HG02970 (cell line): ENCODE results near the gene EXOC3L2.

Experiments
- ATAC-seq: cut with Tn5 transposase; IDR thresholded peaks from one replicate; pipeline ENCODE4 v1.9.1; 2021; ENCODE audit warnings: mild to moderate bottlenecking, moderate library complexity, moderate number of reproducible peaks; ENCODE audit not compliant: unreplicated experiment, low FRiP score

The EXOC3L2 gene

DNA sequence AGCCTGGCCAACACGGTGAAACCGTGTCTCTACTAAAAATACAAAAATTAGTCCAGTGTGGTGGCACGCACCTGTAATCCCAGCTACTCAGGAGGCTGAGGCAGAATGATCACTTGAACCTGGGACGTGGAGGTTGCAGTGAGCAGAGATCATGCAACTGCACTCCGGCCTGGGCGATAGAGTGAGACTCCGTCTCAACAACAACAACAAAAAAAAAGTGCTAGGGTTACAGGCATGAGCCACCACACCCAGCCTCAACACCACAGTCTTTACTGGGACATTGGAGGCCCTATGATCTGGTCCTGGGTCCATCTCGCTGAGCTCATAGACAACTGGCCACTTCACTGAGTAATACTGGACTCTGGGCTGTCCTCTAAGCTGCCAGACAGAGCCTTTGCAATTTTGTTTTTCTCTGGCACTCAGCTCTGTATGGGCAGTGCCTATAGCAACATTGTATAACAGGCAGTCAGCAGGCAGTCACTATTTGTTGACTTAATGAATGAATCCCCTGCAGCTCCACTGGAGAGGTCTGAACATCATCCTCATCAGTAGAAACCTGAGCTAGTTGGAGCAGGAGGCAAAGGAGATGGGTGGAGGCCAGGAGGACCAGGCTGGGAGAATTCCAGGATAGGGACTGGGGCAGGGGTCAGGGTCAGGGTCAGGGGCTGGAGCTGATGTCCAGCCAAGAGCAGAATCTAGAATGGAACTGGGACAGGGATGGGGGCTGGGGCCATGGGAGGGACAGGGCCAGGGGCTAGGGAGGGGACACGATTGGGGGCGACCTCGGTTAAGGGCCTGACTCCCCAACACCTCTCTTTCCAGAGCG is 58.5 kb downstream of the EXOC3L2 start:
- ATAC-seq: no peak

DNA sequence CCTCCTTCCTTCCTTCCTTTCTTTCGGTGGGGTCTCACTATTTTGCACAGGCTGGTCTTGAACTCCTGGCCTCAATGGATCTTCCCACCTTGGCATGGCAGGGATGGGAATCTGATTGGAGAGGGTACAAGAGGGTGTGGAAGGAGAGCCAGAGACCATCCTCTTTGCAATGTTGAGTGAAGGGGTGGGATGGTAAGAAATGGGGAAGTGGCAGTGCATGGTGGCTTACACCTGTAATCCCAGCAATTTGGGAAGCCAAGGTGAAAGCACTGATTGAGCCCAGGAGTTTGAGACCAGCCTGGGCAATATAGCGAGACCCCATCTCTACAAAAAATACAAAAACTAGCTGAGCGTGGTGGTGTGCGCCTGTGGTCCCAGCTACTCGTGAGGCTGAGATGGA is 61.1 kb downstream of the EXOC3L2 start:
- no peak for ATAC-seq

DNA sequence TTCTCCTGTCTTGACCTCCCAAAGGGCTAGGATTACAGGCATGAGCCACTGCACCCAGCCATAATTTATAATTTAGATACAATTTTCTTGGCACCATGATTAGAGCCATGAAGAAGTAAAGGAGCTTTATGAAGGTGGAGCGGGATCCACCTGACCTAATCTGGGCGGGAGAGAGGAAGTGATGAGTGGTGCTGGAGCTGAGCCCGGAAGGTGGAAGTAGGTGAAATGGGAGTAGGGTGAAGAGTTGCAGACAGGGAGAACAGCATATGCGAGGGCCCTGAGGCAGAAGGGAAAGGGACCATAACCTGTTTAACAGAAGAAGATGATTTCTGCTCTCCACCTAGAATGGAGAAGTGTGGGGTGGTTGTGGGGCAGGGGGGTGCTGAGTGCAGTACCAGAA is 62.4 kb downstream of the EXOC3L2 start:
- no peak for ATAC-seq

DNA sequence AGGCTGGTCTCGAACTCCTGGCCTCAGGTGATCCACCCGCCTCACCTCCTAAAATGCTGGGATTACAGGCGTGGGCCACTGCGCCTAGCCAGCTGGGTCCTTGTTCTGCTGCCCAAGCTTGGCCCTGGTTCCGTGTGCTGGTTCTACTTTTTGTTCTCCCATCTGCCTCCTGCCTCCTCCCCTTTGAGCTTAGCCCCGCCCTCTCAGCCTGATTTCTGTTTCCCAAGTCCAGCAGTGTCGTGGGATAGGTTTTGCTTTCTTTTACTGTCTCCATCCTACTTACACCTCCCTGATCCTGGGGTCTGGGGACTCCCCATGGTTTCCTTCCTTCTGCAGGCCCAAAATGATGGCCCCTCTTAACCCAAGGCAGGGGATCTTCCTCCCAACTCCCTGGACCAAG is 64.3 kb downstream of the EXOC3L2 start:
- no peak for ATAC-seq

DNA sequence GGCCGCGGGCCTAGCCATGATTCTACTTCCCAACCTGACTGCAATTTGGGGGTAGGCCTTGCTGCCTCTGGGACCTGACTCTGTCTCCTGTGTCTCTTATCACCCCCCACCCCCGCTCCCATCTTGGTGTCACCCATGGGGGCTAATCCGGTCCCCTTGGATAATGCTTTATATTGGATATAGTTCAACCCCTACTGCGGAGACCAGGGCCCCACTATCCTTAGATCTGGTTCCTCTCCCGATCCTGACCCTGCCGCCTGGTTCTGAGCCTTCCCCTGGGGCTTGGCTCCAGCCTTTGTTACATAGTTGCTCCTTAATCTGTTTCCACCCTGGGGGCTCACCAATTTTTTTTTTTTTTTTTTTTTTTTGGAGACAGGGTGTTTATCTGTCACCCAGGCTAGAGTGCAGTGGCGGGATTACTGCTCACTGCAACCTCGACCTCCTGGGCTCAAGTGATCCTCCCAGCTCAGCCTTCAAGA is 65.3 kb downstream of the EXOC3L2 start:
- no peak for ATAC-seq

DNA sequence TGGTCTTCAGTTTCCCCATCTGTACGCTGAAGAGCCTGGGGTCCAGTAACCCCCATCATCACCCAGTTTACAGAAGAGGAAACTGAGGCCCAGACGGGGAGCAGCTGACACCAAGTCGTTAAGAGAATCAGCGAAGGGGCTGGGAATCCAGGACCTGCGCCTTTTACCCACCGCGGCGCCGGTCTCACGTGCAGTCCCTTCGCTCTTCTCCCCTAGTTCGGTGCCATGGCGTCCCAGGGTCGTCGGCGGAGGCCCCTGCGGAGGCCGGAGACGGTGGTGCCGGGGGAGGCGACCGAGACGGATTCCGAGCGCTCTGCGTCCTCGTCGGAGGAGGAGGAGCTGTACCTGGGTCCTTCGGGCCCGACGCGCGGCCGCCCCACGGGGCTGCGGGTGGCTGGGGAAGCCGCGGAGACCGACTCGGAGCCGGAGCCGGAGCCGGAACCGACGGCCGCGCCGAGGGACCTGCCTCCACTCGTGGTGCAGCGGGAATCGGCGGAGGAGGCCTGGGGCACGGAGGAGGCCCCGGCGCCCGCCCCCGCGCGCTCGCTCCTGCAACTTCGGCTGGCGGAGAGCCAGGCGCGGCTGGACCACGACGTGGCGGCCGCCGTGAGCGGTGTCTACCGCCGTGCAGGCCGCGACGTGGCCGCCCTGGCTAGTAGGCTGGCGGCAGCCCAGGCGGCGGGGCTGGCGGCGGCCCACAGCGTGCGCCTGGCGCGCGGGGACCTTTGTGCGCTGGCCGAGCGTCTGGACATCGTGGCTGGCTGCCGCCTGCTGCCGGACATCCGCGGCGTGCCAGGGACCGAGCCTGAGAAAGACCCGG is 65.9 kb downstream of the EXOC3L2 start:
- ATAC-seq: no peak

DNA sequence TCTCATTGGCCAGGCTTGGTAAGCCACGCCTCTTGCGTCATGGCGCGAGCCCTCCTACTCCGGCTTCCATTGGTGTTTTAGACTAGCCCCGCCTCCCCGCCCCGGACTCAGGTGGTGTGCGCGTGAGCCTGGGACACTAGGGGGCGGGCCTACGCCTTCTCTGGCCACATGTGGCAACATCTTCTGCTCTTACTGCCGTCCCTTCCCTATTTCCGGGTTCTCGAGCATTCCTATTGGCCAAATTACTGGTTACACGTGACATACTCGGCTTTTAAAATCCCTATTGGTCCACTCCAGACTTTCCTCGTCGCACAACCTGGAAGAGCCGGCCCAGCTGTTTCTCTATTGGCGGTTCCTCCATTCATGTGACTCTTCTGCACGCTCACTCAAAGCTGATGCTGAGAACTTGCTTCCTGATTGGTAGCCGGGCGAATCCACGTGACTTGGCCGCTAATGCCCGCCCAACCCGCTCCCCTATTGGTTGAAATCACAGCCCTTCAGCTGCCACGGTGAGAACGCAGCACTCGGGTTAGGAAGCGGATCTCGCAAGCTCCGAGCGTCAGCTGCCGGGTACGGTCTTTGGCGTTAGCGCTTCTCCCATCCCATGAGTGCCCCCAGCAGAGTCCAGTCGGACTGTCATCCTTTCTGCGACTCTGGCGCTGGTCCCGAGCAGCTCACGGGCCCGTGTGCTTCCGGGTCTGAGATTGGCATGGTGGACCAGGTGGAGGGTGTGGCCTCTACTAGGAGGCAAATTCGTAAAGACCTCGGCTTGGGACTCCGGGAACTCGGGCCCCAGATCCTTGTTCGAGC is 66.7 kb downstream of the EXOC3L2 start, which contains the start of gene BLOC1S3:
Gene BLOC1S3 (plus strand): TSS at position 523 of the 810 bp plus-strand sequence. CDS start 513 bp downstream, outside the sequence.
- ATAC-seq: peak; percentile 80

DNA sequence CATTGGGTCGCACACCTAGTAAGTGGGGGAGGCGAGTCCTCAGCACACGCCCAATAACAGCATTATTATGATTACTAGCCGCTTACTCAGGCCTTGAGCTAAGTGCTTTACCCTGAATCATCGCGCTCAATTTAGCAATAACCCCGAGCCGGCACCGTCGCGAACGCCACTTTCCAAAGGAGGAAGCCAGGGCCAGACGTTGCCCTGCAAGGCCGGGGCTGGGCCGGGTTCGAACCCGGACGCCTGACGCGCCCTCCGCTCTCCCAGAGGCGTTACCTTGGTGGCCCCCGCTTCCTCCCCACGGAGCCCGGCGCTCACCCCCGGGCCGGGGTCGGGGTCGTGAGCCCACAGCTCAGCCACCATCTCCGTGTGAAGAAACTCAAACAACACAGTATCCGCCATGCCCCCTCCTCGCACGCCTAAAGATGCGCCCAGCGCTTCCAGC is 67.4 kb downstream of the EXOC3L2 start, which contains the start of gene TRAPPC6A:
Gene TRAPPC6A (minus strand): TSS at position 421 of the 445 bp plus-strand sequence. CDS start 19 bp downstream, at position 402.
- no peak for ATAC-seq

DNA sequence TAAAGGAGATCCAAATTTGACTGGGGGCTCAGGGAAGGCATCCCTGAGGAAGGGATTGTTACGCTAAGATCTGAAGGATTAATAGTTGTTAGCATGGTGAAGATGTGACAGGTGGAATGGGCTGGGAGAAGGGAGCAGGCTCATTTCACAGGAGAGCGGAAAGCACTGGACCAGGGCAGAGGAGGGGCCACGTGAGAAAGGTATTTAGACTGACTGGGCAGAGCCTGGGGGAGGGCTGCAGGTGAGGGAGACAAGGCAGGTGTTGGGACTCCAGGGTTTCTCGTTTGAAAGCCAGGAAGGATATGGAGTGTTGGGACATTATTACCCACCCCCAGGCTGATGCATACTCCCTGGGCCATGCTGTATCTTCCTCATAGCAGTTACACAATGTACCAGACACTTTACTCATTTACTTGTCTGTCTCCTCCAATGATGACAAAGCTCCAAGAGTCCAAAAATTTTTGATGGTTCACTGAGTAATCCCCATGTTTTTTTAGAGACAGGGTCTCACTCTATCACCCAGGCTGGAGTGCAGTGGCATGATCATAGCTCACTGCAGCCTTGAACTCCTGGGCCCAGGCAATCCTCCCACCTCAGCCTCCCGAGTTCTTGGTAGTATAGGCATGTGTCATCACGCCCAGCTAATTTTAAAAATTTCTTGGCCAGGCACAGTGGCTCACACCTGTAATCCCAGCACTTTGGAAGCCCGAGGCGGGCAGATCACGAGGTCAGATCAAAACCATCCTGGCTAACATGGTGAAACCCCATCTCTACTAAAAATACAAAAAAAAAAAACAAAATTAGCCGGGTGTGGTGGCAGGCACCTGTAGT is 69.5 kb downstream of the EXOC3L2 start:
- ATAC-seq: no peak

DNA sequence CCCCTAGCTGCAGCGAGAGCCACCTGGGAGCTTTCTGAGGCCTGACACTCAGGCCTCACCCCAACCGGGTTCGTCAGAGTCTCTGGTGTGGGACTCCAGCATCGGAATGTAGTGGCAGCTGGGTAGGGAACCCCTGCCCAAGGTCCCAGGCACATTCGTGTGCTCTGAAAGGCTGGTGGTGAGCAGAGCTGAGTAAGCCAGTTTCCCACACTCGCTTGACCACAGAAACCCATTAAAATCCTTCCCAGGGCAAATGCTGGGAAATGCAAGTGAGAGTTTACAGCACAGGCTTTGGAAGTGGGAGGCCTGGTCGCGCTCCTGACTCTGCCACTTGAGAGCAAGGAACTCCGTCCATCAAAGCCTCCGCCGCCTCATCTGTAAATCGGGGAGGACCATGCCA is 71.4 kb downstream of the EXOC3L2 start:
- ATAC-seq: no peak

DNA sequence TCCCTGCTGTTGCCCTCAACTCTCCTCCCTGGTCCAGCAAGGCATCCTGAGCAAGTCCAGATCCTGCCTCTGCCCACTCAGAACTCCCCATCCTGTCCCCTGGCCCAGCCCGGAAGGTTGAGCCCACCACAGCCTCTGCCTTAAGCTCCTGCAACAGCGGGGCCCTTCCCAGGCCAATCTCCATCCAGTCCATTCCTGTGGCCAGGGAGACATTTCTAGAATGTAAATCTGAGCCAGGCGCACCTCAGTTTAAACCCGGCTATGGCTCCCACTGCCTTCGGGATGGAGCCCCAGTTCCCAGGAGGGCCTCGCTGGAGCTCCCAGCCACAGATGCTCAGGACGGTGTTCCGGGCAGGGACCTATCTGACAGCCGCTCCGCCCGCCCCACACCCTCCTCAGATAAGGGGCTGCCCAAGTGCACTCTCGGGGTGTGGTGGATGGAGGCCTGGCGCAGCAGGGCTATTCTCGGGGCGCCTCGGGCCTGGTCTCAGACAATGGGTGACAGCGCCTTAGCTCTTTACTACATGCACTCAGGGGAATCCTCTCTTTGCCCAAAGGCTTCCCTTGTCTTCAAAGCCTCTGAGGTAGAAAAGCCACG is 72.5 kb downstream of the EXOC3L2 start:
- no peak for ATAC-seq

DNA sequence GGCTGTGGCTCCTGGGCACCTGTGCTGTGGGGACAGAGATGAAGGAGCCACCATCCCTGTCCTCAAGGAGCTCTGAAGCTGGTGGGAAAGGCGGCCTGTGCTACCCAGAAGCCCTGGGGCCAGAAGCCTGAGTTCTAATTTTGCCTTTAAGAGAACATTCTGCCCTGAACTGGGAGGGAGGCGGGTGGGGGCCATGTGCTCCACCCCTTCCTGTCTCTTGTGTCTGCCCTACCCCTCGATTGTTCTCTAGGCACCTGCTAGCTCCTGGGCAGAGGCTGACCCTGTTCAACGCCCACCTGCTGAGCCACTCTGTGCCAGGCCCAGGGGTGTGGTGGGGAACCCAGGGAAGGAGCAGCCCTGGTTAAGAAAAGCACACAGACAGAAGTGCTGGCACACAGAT is 73.0 kb downstream of the EXOC3L2 start:
- no peak for ATAC-seq

DNA sequence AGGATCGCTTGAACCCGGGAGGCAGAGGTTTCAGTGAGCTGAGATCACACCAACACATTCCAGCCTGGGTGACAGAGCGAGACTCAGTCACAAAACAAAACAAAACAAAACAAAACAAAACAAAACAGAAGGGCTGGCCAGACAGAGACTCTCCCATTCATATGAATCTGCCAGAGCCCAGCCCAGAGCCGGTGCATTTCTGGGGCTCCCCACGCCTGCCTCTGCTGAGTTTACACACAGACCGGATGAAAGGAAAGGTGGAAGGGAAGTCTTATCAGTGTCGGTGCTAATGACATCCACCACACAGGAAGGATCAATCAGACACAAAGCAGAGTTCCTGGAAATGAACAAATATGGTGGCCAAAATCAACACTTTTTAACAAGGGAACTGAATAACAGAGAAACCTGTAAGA is 74.0 kb downstream of the EXOC3L2 start:
- no peak for ATAC-seq

DNA sequence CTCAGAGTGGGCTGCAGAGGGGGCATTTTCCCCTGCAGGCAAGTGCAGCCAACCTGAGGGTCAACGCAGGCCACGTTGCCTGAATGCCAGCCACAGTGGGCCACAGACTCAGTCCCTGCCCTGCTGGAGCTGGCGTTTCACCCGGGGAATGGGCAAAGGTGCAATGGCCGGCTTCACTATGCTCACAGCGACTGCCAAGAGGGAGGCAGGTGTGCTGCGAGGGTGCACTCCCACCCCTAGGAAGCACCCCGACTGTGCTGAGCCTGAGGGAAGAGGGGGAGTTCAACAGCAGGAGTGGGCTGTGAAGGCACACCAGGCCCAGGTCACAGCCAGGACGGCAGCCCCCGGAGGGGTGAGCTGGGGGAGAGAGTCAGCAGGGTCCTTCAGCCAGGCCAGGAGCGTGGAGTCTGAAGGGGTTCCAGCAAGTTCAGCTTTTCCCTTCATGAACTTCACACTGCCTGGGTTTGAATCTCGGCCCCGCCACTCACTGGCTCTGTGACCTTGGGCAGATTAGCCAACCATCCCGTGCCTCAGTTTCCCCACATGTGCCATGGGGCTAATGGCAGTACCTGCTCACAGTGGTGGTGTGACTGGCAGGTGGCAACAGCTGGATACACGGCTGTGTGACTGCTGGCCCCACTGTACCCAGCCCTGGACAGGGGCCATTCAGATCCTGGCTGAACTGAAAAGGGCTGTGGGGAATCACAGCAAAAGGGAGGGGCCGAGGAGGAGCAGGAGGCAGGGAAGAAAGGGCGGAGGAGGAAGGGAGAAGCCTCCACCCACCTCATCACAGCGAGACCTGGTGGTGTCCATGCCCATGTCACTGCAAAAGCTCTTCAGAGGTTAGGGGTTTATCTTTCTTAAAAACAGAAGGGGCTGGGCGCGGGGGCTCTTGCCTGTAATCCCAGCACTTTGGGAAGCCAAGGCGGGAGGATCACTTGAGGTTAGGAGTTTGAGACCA is 74.8 kb downstream of the EXOC3L2 start:
- ATAC-seq: no peak

DNA sequence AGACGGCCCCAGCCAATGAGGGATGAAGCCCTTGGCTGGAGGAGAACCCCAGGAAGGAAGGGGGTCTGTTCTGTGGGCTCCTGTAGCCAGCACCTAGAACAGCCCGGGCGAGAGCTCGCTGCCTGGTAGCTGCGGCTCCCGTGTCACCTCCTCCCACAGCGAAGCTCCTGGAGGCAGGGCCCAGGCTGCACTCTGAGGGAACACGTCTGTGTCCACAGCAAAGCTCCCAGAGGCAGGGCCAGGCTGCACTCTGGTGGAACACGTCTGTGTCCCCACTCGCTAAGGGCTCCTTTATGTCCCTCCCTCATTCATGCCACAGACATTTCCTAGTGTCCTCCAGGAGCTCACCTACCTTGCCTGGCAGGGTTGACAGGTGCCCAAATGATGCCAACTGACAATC is 75.6 kb downstream of the EXOC3L2 start:
- ATAC-seq: no peak

DNA sequence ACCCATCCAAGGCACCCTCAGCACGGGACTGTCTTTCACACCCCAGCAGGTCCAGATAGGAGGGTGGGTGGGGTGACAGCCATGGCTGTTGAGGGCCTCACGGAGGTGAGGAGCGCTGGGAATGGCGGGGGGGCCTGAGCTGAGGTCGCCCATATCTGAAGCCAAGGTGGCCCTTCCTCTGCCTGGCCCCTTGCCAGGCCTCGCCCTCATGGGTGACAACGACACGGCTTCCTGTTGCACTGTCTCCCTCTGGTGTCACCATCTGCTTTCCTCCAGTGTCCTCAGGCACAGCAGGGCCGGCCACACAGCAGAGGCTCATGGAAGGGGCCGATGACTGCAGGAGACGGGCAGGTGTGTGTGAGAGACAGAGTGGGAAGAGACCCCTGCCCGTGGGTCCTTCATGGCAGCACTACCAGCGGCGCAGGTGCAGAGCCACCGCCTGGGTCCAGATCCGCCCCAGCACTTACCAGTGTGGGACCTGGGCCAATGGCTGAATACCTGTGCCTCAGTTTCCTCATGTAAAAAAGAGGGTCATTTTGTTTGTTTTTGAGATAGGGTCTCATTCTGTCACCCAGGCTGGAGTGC is 76.3 kb downstream of the EXOC3L2 start:
- ATAC-seq: no peak

DNA sequence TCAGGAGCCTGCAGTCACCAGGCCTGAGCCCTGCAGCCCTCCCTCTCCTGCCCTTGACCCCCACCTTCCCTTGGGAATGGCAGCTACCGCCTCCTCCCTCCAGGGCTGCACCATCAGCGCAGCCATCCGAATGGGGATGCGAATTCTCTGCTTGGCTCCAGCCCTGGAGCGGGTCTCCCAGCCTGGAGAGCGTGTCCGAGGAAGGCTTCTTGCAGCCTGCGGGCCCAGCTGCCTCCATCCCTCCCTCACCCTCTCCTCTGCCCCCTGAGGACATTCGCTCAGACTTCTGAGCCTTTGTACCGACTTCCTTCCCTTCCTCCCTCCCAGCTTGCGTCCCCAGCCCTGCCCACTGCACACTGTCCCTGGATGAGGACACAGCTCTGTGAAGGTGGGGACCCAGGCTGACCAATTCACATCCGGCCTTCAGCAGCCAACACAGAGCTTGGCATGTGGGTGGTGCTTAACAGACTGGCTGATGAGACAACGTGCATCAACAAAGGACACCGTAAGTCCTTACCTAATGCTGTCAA is 78.4 kb downstream of the EXOC3L2 start:
- ATAC-seq: no peak
